ENCODE measurements around the gene SMKR1. TPM values are rescaled to one million over a fixed set of nuclear protein-coding genes. Genes with fewer than 3 reads are reported as not detected.

SMKR1 gene
- total RNA-seq, 1 donor from 2014 or later = not detected

- Histone ChIP-seq H3K27me3 (no peaks in the 10 kb centered on the region), H3K4me3 (no peak overlapping the region), H3K4me1 (no peaks in the 10 kb centered on the region), H3K9me3 (no peaks in the 10 kb centered on the region), H3K36me3 (no peaks in the 10 kb centered on the region), H3K27ac (no peak overlapping the region)
- TF ChIP-seq POLR2AphosphoS5 (IDR thresholded peaks at IDR 0.05; ENCODE audit: insufficient read depth in 1 of 2, low read depth in 1 of 2) (no peak), POLR2A (IDR thresholded peaks at IDR 0.05) (no peak), CTCF (IDR thresholded peaks at IDR 0.05) (no peak)
- no peak for DNase-seq (ENCODE audit: extremely low spot score in 2 of 2)
- intact Hi-C loops (cut with DNase I) = no loop called here
Measured at GRCh38 chr7:129514683-129515082, 12.4 kb downstream of the SMKR1 start.

- no peak overlapping the region for H3K4me3 ChIP-seq
- H3K9me3 ChIP-seq = no peaks in the 10 kb centered on the region
- DNase-seq (ENCODE audit: extremely low spot score in 2 of 2) = no peak
- TF ChIP-seq POLR2AphosphoS5 (IDR thresholded peaks at IDR 0.05; ENCODE audit: insufficient read depth in 1 of 2, low read depth in 1 of 2) (no peak), POLR2A (IDR thresholded peaks at IDR 0.05) (no peak), CTCF (IDR thresholded peaks at IDR 0.05) (no peak)
- no peaks in the 10 kb centered on the region for H3K27me3 ChIP-seq
- no peaks in the 10 kb centered on the region for H3K36me3 ChIP-seq
- no peak overlapping the region for H3K27ac ChIP-seq
- no peaks in the 10 kb centered on the region for H3K4me1 ChIP-seq
- intact Hi-C loops (cut with DNase I) = no loop called here
Measured at GRCh38 chr7:129515381-129515780, 13.1 kb downstream of the SMKR1 start.

- H3K27ac ChIP-seq = no peak overlapping the region
- no peaks in the 10 kb centered on the region for H3K36me3 ChIP-seq
- H3K4me1 ChIP-seq = no peaks in the 10 kb centered on the region
- no peak for DNase-seq (ENCODE audit: extremely low spot score in 2 of 2)
- no peaks in the 10 kb centered on the region for H3K27me3 ChIP-seq
- no peak overlapping the region for H3K4me3 ChIP-seq
- intact Hi-C loops (cut with DNase I) = no loop called here
- H3K9me3 ChIP-seq = no peaks in the 10 kb centered on the region
- TF ChIP-seq POLR2AphosphoS5 (IDR thresholded peaks at IDR 0.05; ENCODE audit: insufficient read depth in 1 of 2, low read depth in 1 of 2) (no peak), POLR2A (IDR thresholded peaks at IDR 0.05) (no peak), CTCF (IDR thresholded peaks at IDR 0.05) (no peak)
Measured at GRCh38 chr7:129517931-129518330, 15.6 kb downstream of the SMKR1 start.

- no peak overlapping the region for H3K4me3 ChIP-seq
- intact Hi-C loops (cut with DNase I) = no loop called here
- H3K4me1 ChIP-seq = no peaks in the 10 kb centered on the region
- DNase-seq (ENCODE audit: extremely low spot score in 2 of 2) = no peak
- H3K27ac ChIP-seq = no peak overlapping the region
- H3K27me3 ChIP-seq = no peaks in the 10 kb centered on the region
- H3K36me3 ChIP-seq = no peaks in the 10 kb centered on the region
- no peaks in the 10 kb centered on the region for H3K9me3 ChIP-seq
- no peak for TF ChIP-seq CTCF (IDR thresholded peaks at IDR 0.05)
- TF ChIP-seq POLR2AphosphoS5 (IDR thresholded peaks at IDR 0.05; ENCODE audit: insufficient read depth in 1 of 2, low read depth in 1 of 2) = no peak
- TF ChIP-seq POLR2A (IDR thresholded peaks at IDR 0.05) = no peak
Measured at GRCh38 chr7:129519464-129519863, 17.1 kb downstream of the SMKR1 start.

GRCh38 chr7:129522088-129522970, 20.0 kb downstream of the SMKR1 start:
- Histone ChIP-seq H3K4me1 (no peaks in the 10 kb centered on the region), H3K27me3 (no peaks in the 10 kb centered on the region), H3K27ac (no peak overlapping the region), H3K36me3 (no peaks in the 10 kb centered on the region), H3K4me3 (no peak overlapping the region), H3K9me3 (no peaks in the 10 kb centered on the region)
- TF ChIP-seq POLR2A (IDR thresholded peaks at IDR 0.05) = no peak
- TF ChIP-seq CTCF (IDR thresholded peaks at IDR 0.05) = no peak
- no peak for TF ChIP-seq POLR2AphosphoS5 (IDR thresholded peaks at IDR 0.05; ENCODE audit: insufficient read depth in 1 of 2, low read depth in 1 of 2)
- intact Hi-C loops (cut with DNase I) = no loop called here
- no peak for DNase-seq (ENCODE audit: extremely low spot score in 2 of 2)
